Loucy (cell line): ENCODE data around the gene DCLK2.

ENCODE experiments used
- H2AFZ ChIP-seq: fragments of 200-600 bp; sonication (generic); 2 replicates; pipeline ENCODE4 v1.6.0; 2016; ENCODE audit warnings: antibody characterized with exemption, mild to moderate bottlenecking, low read length, moderate library complexity
- H3F3A ChIP-seq: fragments of 200-600 bp; 2 replicates; pipeline ENCODE4 v1.6.0; 2016; ENCODE audit warnings: antibody characterized with exemption, low read depth, mild to moderate bottlenecking
- H3K27me3 ChIP-seq: fragments of 200-600 bp; sonication (generic); 2 replicates; pipeline ENCODE4 v1.6.1; 2014; ENCODE audit warnings: low read length, mild to moderate bottlenecking; ENCODE audit not compliant: insufficient read depth, poor library complexity, severe bottlenecking
- H3K36me3 ChIP-seq: fragments of 200-600 bp; sonication (generic); 2 replicates; pipeline ENCODE4 v1.6.1; 2016; ENCODE audit warnings: low read length; ENCODE audit not compliant: insufficient read depth
- H3K4me1 ChIP-seq: fragments of 200-600 bp; sonication (generic); 2 replicates; pipeline ENCODE4 v1.5.1; 2014; ENCODE audit warnings: low read length, mild to moderate bottlenecking; ENCODE audit not compliant: insufficient read depth, poor library complexity, severe bottlenecking
- H3K4me2 ChIP-seq: fragments of 200-600 bp; sonication (generic); 2 replicates; pipeline ENCODE4 v1.6.0; 2014; ENCODE audit warnings: antibody characterized with exemption, low read length, low read depth, mild to moderate bottlenecking; ENCODE audit not compliant: poor library complexity, severe bottlenecking
- H3K4me3 ChIP-seq: fragments of 200-600 bp; sonication (generic); 2 replicates; pipeline ENCODE4 v1.5.1; 2014; ENCODE audit warnings: low read length, mild to moderate bottlenecking, mixed read lengths; ENCODE audit not compliant: poor library complexity, severe bottlenecking
- H3K79me2 ChIP-seq: fragments of 200-600 bp; sonication (generic); 2 replicates; pipeline ENCODE4 v1.6.1; 2014; ENCODE audit warnings: low read length; ENCODE audit not compliant: insufficient read depth
- H3K9ac ChIP-seq: fragments of 200-600 bp; sonication (generic); 2 replicates; pipeline ENCODE4 v1.6.0; 2014; ENCODE audit warnings: mild to moderate bottlenecking, low read depth, low read length, moderate library complexity; ENCODE audit not compliant: poor library complexity, severe bottlenecking
- H3K9me2 ChIP-seq: fragments of 200-600 bp; sonication (generic); replicated peaks from 2 replicates; pipeline ENCODE4 v1.6.1; 2016; ENCODE audit warnings: low read depth, low read length, mixed read lengths
- H3K9me3 ChIP-seq: fragments of 200-600 bp; sonication (generic); 2 replicates; pipeline ENCODE4 v1.6.1; 2014; ENCODE audit warnings: mild to moderate bottlenecking, antibody characterized with exemption, low read length, low read depth; ENCODE audit not compliant: insufficient read depth
- H4K20me1 ChIP-seq: fragments of 200-600 bp; sonication (generic); 2 replicates; pipeline ENCODE4 v1.6.0; 2014; ENCODE audit warnings: antibody characterized with exemption, low read length, mild to moderate bottlenecking; ENCODE audit not compliant: insufficient read depth, poor library complexity, severe bottlenecking
- EZH2phosphoT487 ChIP-seq: fragments of 200-600 bp; IDR thresholded peaks from 2 replicates; pipeline ENCODE4 v1.6.1; 2018; ENCODE audit warnings: antibody characterized with exemption, mild to moderate bottlenecking, moderate library complexity, borderline replicate concordance
- TF ChIP-seq, protein P1 (sequence below): fragments of 200-600 bp; sonication (generic); conservative IDR thresholded peaks from 2 replicates; pipeline ENCODE4 v1.5.1; 2014; ENCODE audit warnings: mild to moderate bottlenecking, antibody characterized with exemption, low read length

Gene DCLK2

DNA sequence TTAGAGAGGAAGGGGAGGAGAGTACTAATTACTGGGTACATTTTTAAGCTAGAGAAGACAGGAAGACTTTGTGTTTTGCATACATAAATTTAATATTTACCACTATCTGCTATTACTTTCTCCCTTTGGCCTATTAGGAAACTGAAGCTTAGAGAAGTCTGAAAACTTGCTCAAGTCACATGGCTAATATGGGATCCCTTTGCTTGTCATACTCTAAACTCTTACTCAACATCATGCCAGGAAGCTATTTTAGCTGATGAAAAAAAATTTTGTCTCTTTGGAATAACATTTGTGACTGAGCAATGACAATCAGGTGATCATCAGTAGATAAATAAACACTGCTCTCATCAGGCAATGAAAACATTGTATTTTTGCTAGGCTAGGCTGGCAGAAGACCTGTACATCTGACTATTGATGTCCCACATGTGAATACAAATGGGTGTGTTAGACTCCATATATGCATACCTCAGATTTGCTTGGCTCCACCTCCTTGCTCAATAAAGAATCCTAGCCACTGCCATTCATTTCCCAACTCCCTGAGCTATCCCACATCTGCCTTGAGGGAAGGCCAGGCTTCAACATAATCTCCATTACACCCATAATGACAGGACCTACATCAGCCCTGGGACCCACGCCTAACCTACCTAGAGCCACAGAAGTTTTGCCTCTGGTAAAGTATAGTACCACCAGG is 17.0 kb upstream of the DCLK2 start:
- no peaks in the 10 kb centered on the region for H3K36me3 ChIP-seq
- H2AFZ ChIP-seq, result no peak overlapping the region
- no peaks in the 10 kb centered on the region for H3F3A ChIP-seq
- H3K4me2 ChIP-seq, result no peak overlapping the region
- no peaks in the 10 kb centered on the region for H3K79me2 ChIP-seq
- H3K27me3 ChIP-seq, result no peaks in the 10 kb centered on the region
- TF ChIP-seq, protein P1, sequence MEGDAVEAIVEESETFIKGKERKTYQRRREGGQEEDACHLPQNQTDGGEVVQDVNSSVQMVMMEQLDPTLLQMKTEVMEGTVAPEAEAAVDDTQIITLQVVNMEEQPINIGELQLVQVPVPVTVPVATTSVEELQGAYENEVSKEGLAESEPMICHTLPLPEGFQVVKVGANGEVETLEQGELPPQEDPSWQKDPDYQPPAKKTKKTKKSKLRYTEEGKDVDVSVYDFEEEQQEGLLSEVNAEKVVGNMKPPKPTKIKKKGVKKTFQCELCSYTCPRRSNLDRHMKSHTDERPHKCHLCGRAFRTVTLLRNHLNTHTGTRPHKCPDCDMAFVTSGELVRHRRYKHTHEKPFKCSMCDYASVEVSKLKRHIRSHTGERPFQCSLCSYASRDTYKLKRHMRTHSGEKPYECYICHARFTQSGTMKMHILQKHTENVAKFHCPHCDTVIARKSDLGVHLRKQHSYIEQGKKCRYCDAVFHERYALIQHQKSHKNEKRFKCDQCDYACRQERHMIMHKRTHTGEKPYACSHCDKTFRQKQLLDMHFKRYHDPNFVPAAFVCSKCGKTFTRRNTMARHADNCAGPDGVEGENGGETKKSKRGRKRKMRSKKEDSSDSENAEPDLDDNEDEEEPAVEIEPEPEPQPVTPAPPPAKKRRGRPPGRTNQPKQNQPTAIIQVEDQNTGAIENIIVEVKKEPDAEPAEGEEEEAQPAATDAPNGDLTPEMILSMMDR, result no peak
- TF ChIP-seq EZH2phosphoT487, result no peak
- no peaks in the 10 kb centered on the region for H4K20me1 ChIP-seq
- no peaks in the 10 kb centered on the region for H3K9me3 ChIP-seq
- H3K4me3 ChIP-seq, result no peak overlapping the region
- H3K4me1 ChIP-seq, result no peaks in the 10 kb centered on the region
- H3K9me2 ChIP-seq, result no peaks in the 10 kb centered on the region
- no peak overlapping the region for H3K9ac ChIP-seq

DNA sequence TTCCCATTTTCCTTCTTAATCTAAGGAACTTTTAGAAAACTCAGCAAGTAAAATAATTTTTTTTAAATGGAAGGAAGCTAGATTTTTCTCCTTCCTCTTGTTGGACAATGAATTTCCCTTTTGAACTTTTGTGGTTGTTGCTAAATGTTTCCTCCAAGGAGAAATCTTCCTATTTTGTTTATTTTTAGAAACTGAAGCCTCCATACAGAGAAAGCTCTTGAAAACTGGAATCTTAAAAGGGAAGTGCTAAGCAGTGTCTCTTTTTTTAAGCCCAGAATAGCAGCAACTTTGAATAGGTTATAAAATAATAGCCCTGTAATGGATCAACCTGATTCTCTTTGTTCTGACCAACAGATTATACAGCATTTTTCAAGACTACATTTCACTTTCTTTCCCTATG is 15.1 kb upstream of the DCLK2 start:
- Histone ChIP-seq H3K79me2 (no peaks in the 10 kb centered on the region), H4K20me1 (no peaks in the 10 kb centered on the region), H3K9me3 (no peaks in the 10 kb centered on the region), H3K4me1 (no peaks in the 10 kb centered on the region), H3K4me3 (no peak overlapping the region), H3K9me2 (no peaks in the 10 kb centered on the region), H3K9ac (no peak overlapping the region), H3K4me2 (no peak overlapping the region), H2AFZ (no peak overlapping the region), H3K27me3 (no peaks in the 10 kb centered on the region), H3K36me3 (no peaks in the 10 kb centered on the region), H3F3A (no peaks in the 10 kb centered on the region)
- TF ChIP-seq, protein P1, result no peak
- no peak for TF ChIP-seq EZH2phosphoT487

DNA sequence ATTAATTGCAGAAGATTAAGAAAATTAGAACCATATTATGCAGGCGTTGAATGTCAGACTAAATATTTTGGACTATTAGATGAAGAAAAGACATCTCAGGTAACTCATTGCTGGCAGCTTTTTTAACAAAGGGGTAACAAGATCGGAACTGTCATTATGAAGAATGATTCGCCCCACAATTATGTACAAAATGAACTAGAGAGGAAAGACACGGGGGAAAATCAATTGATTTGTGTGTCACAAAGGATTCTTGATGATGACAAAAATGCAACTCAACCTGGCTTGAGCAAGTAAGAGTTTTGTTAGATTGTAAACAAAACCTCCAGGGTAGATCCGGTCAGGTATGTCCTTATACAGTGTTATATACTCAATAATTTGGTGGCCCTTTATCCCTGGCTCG is 12.5 kb upstream of the DCLK2 start:
- Histone ChIP-seq H3F3A (no peaks in the 10 kb centered on the region), H3K9ac (no peak overlapping the region), H3K4me2 (no peak overlapping the region), H3K79me2 (no peaks in the 10 kb centered on the region), H4K20me1 (no peaks in the 10 kb centered on the region), H3K9me2 (no peaks in the 10 kb centered on the region), H3K27me3 (no peaks in the 10 kb centered on the region), H3K4me3 (no peak overlapping the region), H3K4me1 (no peaks in the 10 kb centered on the region), H3K36me3 (no peaks in the 10 kb centered on the region), H3K9me3 (no peaks in the 10 kb centered on the region), H2AFZ (no peak overlapping the region)
- no peak for TF ChIP-seq EZH2phosphoT487
- TF ChIP-seq, protein P1, result no peak
